Measurements from ENCODE around the gene P4HB.

P4HB gene

DNA sequence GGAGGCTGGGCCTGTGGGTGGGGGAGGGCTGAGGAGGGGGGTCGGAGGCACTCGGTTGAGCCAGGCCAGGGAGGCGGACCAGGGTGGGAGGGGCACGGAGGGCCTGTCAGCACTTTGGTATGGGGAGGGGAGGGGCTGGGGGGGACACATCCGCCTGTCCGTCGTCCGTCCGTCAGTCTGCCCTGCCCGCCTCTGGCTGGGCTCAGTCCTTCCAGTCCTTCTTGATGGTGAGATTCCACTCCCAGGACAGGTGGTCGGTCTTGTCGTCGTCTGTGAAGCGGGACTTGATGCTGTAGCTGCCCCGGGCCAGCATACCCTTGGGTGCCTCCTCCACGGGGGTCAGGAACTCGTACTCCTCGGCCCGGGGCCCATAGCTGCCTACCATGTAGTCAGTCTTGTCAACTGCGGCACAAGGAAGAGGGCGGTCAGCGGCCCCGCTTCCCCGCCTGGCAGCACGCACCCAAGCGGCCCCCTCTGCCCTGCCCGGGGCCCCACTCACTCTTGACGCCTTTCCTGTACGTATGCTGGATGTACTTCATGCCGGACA lies 8.4 kb upstream of the P4HB start:
- TF ChIP-seq, protein P1, sequence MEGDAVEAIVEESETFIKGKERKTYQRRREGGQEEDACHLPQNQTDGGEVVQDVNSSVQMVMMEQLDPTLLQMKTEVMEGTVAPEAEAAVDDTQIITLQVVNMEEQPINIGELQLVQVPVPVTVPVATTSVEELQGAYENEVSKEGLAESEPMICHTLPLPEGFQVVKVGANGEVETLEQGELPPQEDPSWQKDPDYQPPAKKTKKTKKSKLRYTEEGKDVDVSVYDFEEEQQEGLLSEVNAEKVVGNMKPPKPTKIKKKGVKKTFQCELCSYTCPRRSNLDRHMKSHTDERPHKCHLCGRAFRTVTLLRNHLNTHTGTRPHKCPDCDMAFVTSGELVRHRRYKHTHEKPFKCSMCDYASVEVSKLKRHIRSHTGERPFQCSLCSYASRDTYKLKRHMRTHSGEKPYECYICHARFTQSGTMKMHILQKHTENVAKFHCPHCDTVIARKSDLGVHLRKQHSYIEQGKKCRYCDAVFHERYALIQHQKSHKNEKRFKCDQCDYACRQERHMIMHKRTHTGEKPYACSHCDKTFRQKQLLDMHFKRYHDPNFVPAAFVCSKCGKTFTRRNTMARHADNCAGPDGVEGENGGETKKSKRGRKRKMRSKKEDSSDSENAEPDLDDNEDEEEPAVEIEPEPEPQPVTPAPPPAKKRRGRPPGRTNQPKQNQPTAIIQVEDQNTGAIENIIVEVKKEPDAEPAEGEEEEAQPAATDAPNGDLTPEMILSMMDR (IDR thresholded peaks at IDR 0.05): no peak

DNA sequence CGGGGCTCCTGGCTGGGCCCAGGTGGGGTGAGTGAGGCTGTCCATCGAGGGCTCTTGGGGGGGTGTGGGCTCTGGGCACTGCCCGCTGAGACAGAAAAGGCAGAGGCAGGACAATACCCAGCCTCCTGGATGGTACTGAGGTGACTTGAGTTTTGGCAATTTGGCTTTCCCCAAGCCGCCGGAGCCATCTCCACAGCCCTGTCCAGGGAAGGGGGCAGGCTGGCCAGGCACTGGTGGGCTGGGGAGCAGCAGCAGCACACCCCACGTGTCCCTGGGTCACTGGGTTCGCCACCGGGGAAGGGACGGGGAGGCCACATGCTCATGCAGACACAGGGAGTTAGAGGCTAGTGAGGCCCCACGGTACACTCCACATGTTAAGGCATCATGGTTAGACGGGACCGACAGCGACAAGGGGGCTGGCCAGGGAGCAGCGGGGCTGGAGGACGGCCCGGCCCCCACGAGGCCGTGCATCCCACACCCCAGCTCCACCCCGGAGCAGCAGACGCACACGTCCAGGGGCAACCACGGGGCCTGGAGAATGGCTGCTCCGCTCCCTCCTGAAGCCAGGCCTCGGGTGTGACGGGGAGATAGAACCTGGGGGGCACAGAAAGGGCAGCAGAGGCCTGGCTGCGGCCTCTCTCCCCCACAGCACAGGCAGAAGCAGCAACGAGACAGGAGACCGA lies 7.8 kb upstream of the P4HB start:
- TF ChIP-seq, protein P1 (IDR thresholded peaks at IDR 0.05): no peak

DNA sequence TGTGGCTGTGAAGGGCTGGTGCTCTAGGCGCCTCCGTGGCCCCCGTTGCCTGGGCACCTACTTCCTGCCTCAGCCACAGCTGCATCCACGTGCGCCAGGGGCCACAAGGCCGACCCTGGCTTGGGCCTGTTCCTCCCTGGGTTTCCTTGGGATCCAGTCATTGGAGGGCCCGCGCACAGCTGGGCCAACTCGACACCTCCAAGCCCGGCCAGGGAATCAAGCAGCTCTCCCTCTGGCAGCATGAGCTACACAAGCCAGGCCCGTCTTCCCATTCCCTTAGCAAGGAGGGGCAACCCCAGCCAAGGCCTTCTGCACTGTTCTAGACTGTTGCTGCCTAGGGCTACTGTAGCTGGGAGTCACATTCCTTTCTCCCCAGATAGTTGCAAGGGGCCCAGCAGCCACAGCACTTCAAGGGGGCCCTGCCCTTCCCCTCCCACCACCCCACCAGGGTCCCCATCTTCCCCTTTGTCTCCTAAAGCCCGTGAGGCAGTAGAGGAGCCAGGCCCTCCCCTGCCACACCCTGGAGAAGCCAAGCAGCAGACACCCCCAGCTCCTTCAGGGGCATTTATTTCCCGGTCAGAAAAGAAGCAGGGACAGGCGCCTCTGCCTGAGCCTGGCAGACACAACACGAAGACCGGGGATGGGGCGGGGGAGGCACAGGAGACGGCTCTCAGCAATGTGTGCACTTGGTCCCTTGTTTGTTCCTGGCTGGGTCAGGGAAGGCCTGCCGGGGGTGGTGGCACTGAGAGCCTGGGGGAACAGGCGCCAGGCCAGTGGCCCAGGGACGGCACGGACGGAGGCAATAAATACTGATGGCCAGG lies 7.0 kb upstream of the P4HB start:
- TF ChIP-seq, protein P1 (IDR thresholded peaks at IDR 0.05): no peak

DNA sequence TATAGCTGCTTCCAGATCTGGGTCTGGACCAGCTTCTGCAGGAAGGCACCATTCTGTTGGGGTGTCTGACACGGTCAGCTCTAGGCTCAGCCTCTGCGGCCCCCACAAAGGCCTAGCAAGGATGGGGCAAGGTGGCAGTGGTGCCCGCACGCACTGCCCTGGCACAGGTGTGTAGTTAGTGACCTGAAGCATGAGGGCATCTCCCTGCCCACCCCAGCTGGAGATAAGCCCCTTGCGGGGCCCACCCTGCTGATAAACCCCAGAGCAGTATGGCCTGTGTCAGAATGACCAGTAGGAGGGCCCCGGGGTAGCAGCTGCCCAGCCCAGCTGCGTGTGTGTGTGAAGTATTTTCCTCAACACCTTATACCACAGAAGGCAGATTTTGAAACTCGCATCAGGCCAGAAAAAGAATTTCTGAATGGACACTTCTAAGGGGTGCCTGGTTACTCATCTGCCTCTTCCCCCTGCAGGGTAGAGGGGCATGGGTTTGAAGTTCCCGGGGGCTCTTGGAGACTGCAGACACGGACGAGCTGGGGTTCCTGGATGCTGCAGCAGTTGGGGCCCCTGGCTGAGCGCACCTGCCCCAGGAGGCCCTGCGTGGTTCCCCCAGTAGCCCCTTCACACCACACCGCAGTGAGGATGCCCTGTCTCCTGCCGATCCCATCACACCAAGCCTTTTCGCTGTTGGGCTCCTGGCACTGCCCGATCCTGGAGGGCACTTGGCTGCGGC lies 6.3 kb upstream of the P4HB start:
- TF ChIP-seq, protein P1 (IDR thresholded peaks at IDR 0.05): no peak

DNA sequence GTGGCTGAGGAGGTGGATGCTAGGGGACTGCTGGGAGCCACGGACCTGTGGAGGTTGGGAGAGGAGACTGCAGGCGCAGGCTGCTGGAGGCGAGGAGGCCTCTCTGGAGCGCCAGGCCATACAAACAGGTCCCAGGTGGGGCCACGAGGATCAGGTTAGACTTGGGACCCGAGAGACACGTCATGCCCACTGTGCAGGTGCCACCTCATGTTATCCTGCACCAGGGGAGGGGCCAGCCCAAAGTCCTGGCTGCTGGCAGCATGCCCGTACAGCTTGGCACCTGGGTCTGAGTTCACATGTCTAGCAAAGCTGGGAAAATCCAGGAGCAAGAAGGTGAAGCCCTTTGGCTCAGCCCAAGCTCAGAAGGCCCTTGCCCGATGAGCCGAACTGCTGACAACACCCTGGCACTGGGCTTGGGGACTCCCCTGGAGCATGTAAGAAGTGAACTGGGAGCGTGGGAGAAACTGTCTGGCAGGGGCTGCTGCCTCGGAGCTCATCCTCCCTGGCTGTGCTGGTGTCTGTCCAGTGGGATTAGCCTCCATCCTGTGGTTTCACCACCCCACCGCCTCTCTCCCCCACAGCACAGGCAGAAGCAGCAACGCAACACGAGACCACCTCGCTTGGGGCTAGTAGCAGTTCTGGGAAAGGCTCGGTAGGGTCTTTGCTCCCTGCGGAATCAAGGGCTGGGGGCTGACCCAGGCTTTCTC lies 5.6 kb upstream of the P4HB start:
- TF ChIP-seq, protein P1 (IDR thresholded peaks at IDR 0.05): no peak

DNA sequence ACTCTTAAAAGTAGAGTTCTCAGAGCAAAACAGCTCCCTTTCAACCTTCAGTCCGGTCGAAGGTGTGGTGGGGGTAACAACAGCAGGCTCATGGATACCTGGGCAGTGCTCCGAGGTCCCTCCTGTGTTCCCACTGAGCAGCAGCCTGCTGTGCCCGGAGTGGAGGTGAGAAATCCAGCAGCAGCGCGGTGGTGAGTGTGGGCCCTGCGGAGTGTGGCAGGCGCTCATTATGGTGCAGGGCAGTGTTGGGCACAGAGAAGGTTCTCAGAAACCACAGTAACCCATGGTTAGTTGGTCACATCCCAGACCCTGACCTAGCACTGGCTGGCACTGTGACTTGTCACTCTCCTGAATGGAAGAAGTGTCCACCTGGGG lies 5.0 kb upstream of the P4HB start:
- TF ChIP-seq, protein P1 (IDR thresholded peaks at IDR 0.05): no peak

Measured in LNCAP (cell line).